Fibroblast of mammary gland (primary cell): ENCODE data around the gene CTXN1.

Experiments used
- DNase-seq: peaks from one replicate; pipeline ENCODE4 v3.0.0-alpha.2; 2010; ENCODE audit warnings: low read depth
- H3K4me3 ChIP-seq: 2 replicates; pipeline ENCODE4 v1.5.1; 2011; ENCODE audit warnings: low read depth, mild to moderate bottlenecking, low read length, moderate library complexity; ENCODE audit not compliant: control insufficient read depth
- CTCF ChIP-seq: conservative IDR thresholded peaks from 2 replicates; pipeline ENCODE4 v1.5.1; 2011; ENCODE audit warnings: low read depth, low read length, inconsistent platforms; ENCODE audit not compliant: control insufficient read depth, insufficient read depth

Gene CTXN1

GRCh38 chr19:7924651-7925170, 1.2 kb downstream of the CTXN1 start:
- no peak for DNase-seq
- H3K4me3 ChIP-seq: no peak overlapping the region
- no peak for TF ChIP-seq CTCF

- no peak for TF ChIP-seq CTCF
- no peak for DNase-seq
- H3K4me3 ChIP-seq: no peak overlapping the region
Observed at GRCh38 chr19:7924241-7924640, 1.7 kb downstream of the CTXN1 start.

GRCh38 chr19:7923295-7924191, 2.4 kb downstream of the CTXN1 start:
- H3K4me3 ChIP-seq: no peak overlapping the region
- no peak for TF ChIP-seq CTCF

GRCh38 chr19:7922836-7923195, 3.1 kb downstream of the CTXN1 start:
- no peak overlapping the region for H3K4me3 ChIP-seq
- no peak for TF ChIP-seq CTCF
- DNase-seq: no peak

More at GRCh38 chr19:7923295-7924191, 2.4 kb downstream of the CTXN1 start:
- DNase-seq: no peak

- peak overlapping the region; percentile 64 for H3K4me3 ChIP-seq
- no peak for DNase-seq
- no peak for TF ChIP-seq CTCF
Observed at GRCh38 chr19:7921967-7922835, 3.7 kb downstream of the CTXN1 start.

- no peak for DNase-seq
- no peak for TF ChIP-seq CTCF
- peak overlapping the region; percentile 64 for H3K4me3 ChIP-seq
Observed at GRCh38 chr19:7921302-7921966, 4.5 kb downstream of the CTXN1 start.
